RWPE1 (cell line): ENCODE measurements around the gene SYNDIG1.

ENCODE experiments used
- CTCF ChIA-PET: fragments of 350-600 bp; sonication (Branson Sonifier 250); formaldehyde crosslinking; extraction: SDS; loops from one replicate; lab custom pipeline; 2021; lab: Yijun Ruan, JAX
- POLR2A ChIA-PET: fragments of 400-600 bp; formaldehyde crosslinking; extraction: SDS; loops from one replicate; lab custom pipeline; 2020; ENCODE audit warnings: antibody characterized with exemption; ENCODE audit not compliant: low non-redundant PET; lab: Yijun Ruan, JAX
- DNase-seq: peaks from one replicate; pipeline ENCODE4 v3.0.0; 2012; ENCODE audit warnings: low spot score
- H3K27ac ChIP-seq: fragments of 450-650 bp; 2 replicates; pipeline ENCODE4 v1.5.1; 2017
- CTCF ChIP-seq: fragments of 450-650 bp; conservative IDR thresholded peaks from 2 replicates; pipeline ENCODE4 v1.5.1; 2017; ENCODE audit warnings: low read depth, mild to moderate bottlenecking

The SYNDIG1 gene

GRCh38 chr20:24566656-24567055 is 97.2 kb downstream of the SYNDIG1 start:
- TF ChIP-seq CTCF = no peak
- no peak overlapping the region for H3K27ac ChIP-seq
- CTCF ChIA-PET = interaction anchor here (0.6 kb wide), 1 partner anchor 261 kb away, joined by 3 read pairs; no protein-coding TSS in a partner anchor
- POLR2A ChIA-PET = no interaction called here
- no peak for DNase-seq

- POLR2A ChIA-PET = no interaction called here
- DNase-seq = no peak
- TF ChIP-seq CTCF = no peak
- CTCF ChIA-PET = no interaction called here
- no peak overlapping the region for H3K27ac ChIP-seq
Measured at GRCh38 chr20:24567508-24567907, 98.1 kb downstream of the SYNDIG1 start.

GRCh38 chr20:24568842-24569241 is 99.4 kb downstream of the SYNDIG1 start:
- no peak overlapping the region for H3K27ac ChIP-seq
- no peak for DNase-seq
- CTCF ChIA-PET = no interaction called here
- POLR2A ChIA-PET = no interaction called here
- TF ChIP-seq CTCF = no peak

- no peak overlapping the region for H3K27ac ChIP-seq
- no peak for DNase-seq
- ChIA-PET CTCF (no interaction called here), POLR2A (no interaction called here)
- no peak for TF ChIP-seq CTCF
Measured at GRCh38 chr20:24571159-24571558, 101.7 kb downstream of the SYNDIG1 start.

- POLR2A ChIA-PET = no interaction called here
- CTCF ChIA-PET = no interaction called here
- no peak for DNase-seq
- no peak overlapping the region for H3K27ac ChIP-seq
- no peak for TF ChIP-seq CTCF
Measured at GRCh38 chr20:24572140-24572539, 102.7 kb downstream of the SYNDIG1 start.

- CTCF ChIA-PET = no interaction called here
- POLR2A ChIA-PET = no interaction called here
- no peak overlapping the region for H3K27ac ChIP-seq
- TF ChIP-seq CTCF = no peak
- no peak for DNase-seq
Measured at GRCh38 chr20:24572862-24573261, 103.4 kb downstream of the SYNDIG1 start.

GRCh38 chr20:24573557-24573956 is 104.1 kb downstream of the SYNDIG1 start:
- POLR2A ChIA-PET = no interaction called here
- no peak for DNase-seq
- H3K27ac ChIP-seq = no peak overlapping the region
- CTCF ChIA-PET = no interaction called here
- no peak for TF ChIP-seq CTCF
